Measurements from ENCODE around the gene XPNPEP1.

- TF ChIP-seq CTCF (IDR thresholded peaks at IDR 0.05) (no peak), POLR2A (IDR thresholded peaks at IDR 0.05) (no peak)
Measured at GRCh38 chr10:109963439-109963838, 40.1 kb upstream of the XPNPEP1 start.
